Stomach (tissue), 9 donors: ENCODE data around the gene TTN. TPM values are rescaled to one million over a fixed set of nuclear protein-coding genes. Genes with fewer than 3 reads are reported as not detected.

ENCODE experiments used
- DNase-seq, 2 donors: peaks; one replicate each; pipeline versions ENCODE4 v3.0.0 to v3.0.0-alpha.2; 2013 to 2019
- H3K27ac ChIP-seq, 5 donors: fragments of 200-600 bp in 4 of 5; sonication (generic) in 4 of 5; one replicate each; pipeline ENCODE4 v1.5.1; 2013 to 2019; ENCODE audit warnings: mild to moderate bottlenecking in 1 of 5, moderate library complexity in 1 of 5
- H3K27me3 ChIP-seq, 3 donors: fragments of 200-600 bp; sonication (generic); one replicate each; pipeline ENCODE4 v1.5.1; 2017 to 2019; ENCODE audit warnings: mixed run types in 1 of 3
- H3K36me3 ChIP-seq, 4 donors: fragments of 200-600 bp; sonication (generic); 1 replicate in 3 of 4; 2 replicates in 1 of 4; pipeline ENCODE4 v1.5.1; 2016 to 2019
- H3K4me1 ChIP-seq, 4 donors: fragments of 200-600 bp; sonication (generic); one replicate each; pipeline ENCODE4 v1.5.1; 2016 to 2019
- H3K4me3 ChIP-seq, 4 donors: fragments of 200-600 bp; sonication (generic) in 3 of 4; one replicate each; pipeline ENCODE4 v1.5.1; 2016 to 2019; ENCODE audit warnings: mild to moderate bottlenecking in 1 of 4
- H3K9me3 ChIP-seq, 4 donors: fragments of 200-600 bp; sonication (generic); one replicate each; pipeline ENCODE4 v1.5.1; 2016 to 2019
- EP300 ChIP-seq: sonication (generic); formaldehyde crosslinking; IDR thresholded peaks from one replicate; pipeline ENCODE4 v1.6.1; 2017; ENCODE audit warnings: antibody characterized with exemption
- POLR2A ChIP-seq, 4 donors: fragments of 450-650 bp; IDR thresholded peaks; one replicate each; pipeline ENCODE4 v1.6.1; 2016; ENCODE audit warnings: antibody characterized with exemption in 4 of 4, control low read depth in 2 of 4, mild to moderate bottlenecking in 1 of 4, moderate library complexity in 1 of 4
- POLR2AphosphoS5 ChIP-seq, 3 donors: sonication (generic); formaldehyde crosslinking; IDR thresholded peaks; one replicate each; pipeline ENCODE4 v1.6.1; 2016; ENCODE audit warnings: antibody characterized with exemption in 3 of 3
- WGBS, 5 donors: extraction: QIAGEN DNeasy Blood & Tissue Kit in 3 of 5; methylation state at CpG; one replicate each; pipeline versions ENCODE4 v1.1.5 to v1.1.7; 2013 to 2018; 5-methylcytosine and 5-hydroxymethylcytosine counted together
- intact Hi-C: fragments of 100-400 bp; cut with DNase I; formaldehyde crosslinking; loops from one replicate; pipeline ENCODE4 v1.15.1; 2023; ENCODE audit warnings: low total_unique reads
- polyA plus RNA-seq, 3 donors: library from polyadenylated mRNA; stranded (reverse); fragments of 200-250 nt; gene quantifications; one replicate each; pipeline ENCODE4 v1.2.3, GENCODE V29; 2013
- total RNA-seq, 5 donors: library from RNA; depleted of rRNA; stranded (reverse); fragments of >200 nt; gene quantifications; one replicate each; pipeline versions ENCODE4 v1.1.0 to v1.2.3, GENCODE V29; 2014 to 2016
- TF ChIP-seq, protein P1 (sequence below), 7 experiments: fragments of 450-650 bp in 4 of 7; fragments of 200-600 bp in 3 of 7; sonication (generic) in 3 of 7; IDR thresholded peaks; one replicate each; pipeline ENCODE4 v1.5.1; 2016 to 2019; ENCODE audit warnings: antibody characterized with exemption in 7 of 7, control low read depth in 2 of 7, mild to moderate bottlenecking in 1 of 7
- donor health status: healthy with polysubstance abuse.
- donor health status: Bipolar disorder and iron deficiency.
- donor health status: healthy.

Gene TTN
- total and polyA plus RNA-seq, 8 donors = 0.03 to 12.8 (median 2.2) TPM

DNA sequence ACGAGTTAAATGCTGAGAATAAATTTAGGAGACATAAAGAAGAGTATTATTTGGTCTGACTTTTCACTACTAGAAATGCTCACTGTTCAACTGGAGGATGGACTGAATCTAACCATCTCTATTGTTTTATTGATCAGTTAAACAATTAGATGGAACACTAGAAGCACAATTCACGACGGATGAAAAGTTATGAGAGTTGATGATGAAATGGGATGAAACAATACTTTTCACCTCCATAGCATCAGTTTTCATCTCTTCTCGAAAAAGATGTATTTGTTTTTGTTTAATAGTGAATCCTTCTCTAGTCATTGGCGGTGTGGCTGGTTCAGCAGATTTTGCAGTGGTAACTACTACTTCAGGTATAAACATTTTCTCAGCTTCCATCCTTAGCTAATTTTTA, 19.3 kb downstream of the TTN start:
- TF ChIP-seq EP300 (no peak), POLR2AphosphoS5 (IDR thresholded peaks at IDR 0.05) (no peak), POLR2A (IDR thresholded peaks at IDR 0.05) (no peak)
- TF ChIP-seq, protein P1, sequence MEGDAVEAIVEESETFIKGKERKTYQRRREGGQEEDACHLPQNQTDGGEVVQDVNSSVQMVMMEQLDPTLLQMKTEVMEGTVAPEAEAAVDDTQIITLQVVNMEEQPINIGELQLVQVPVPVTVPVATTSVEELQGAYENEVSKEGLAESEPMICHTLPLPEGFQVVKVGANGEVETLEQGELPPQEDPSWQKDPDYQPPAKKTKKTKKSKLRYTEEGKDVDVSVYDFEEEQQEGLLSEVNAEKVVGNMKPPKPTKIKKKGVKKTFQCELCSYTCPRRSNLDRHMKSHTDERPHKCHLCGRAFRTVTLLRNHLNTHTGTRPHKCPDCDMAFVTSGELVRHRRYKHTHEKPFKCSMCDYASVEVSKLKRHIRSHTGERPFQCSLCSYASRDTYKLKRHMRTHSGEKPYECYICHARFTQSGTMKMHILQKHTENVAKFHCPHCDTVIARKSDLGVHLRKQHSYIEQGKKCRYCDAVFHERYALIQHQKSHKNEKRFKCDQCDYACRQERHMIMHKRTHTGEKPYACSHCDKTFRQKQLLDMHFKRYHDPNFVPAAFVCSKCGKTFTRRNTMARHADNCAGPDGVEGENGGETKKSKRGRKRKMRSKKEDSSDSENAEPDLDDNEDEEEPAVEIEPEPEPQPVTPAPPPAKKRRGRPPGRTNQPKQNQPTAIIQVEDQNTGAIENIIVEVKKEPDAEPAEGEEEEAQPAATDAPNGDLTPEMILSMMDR (IDR thresholded peaks at IDR 0.05) = no peak
- intact Hi-C loops = no loop called here
- no peak overlapping the region for H3K4me3 ChIP-seq
- no peak for DNase-seq
- no peaks in the 10 kb centered on the region for H3K27me3 ChIP-seq
- 86 to 91% (median 89%) methylated on average over 5 of the region's 5 CpGs for WGBS, 5 donors
- H3K4me1 ChIP-seq = no peaks in the 10 kb centered on the region
- no peak overlapping the region for H3K27ac ChIP-seq
- H3K9me3 ChIP-seq = no peaks in the 10 kb centered on the region
- no peaks in the 10 kb centered on the region for H3K36me3 ChIP-seq

DNA sequence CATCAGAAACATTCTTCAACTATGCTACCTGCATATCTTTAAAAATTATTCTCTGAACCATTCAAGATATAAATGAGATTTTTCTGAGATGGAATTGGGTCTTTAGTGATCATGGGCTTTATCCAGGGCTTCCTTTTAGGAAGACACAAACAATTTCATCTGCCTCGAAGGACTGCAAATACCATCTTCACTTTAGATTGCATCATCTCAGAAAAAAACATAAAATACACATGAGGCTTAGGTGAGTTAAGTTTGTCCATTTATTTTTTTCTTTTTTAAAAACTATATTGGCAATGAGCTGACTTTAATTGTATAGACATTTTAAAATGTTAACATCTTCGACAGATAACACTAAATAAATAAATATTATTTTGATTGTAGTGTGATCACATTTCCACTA, 20.1 kb downstream of the TTN start:
- Histone ChIP-seq H3K36me3 (no peaks in the 10 kb centered on the region), H3K27me3 (no peaks in the 10 kb centered on the region), H3K9me3 (no peaks in the 10 kb centered on the region), H3K4me1 (no peaks in the 10 kb centered on the region), H3K4me3 (no peak overlapping the region), H3K27ac (no peak overlapping the region)
- TF ChIP-seq EP300 (no peak), POLR2A (IDR thresholded peaks at IDR 0.05) (no peak), POLR2AphosphoS5 (IDR thresholded peaks at IDR 0.05) (no peak)
- TF ChIP-seq, protein P1 (IDR thresholded peaks at IDR 0.05) = no peak
- DNase-seq = no peak
- intact Hi-C loops = no loop called here
- WGBS, 5 donors = 31 to 81% (median 61%) methylated on average over 2 of the region's 2 CpGs

DNA sequence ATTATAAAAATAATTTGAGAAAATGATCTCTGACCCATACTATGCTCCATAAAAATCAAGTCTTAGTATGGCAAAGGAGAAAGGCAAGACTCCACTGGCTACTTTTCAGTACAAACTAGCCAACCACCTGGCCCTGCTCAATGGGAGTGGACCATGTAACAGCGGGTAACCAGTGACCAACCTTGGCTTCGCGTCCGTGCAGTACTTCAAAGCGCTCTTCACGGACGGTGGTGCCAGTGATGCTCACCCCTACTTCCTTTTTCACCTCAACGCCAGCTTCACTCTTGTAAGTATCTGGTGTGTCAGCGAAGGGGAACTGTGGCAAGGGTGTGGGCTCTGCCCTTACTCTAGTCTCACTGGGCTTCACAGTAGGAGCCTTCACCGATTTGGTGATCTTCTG, 23.3 kb downstream of the TTN start:
- no peak for DNase-seq
- Histone ChIP-seq H3K9me3 (no peaks in the 10 kb centered on the region), H3K36me3 (no peaks in the 10 kb centered on the region), H3K4me1 (no peaks in the 10 kb centered on the region), H3K27me3 (no peaks in the 10 kb centered on the region), H3K27ac (no peak overlapping the region), H3K4me3 (no peak overlapping the region)
- 96 to 98% (median 97%) methylated on average over 10 of the region's 10 CpGs for WGBS, 5 donors
- intact Hi-C loops = no loop called here
- TF ChIP-seq, protein P1 (IDR thresholded peaks at IDR 0.05) = no peak
- TF ChIP-seq POLR2A (IDR thresholded peaks at IDR 0.05) = no peak
- no peak for TF ChIP-seq EP300
- no peak for TF ChIP-seq POLR2AphosphoS5 (IDR thresholded peaks at IDR 0.05)

DNA sequence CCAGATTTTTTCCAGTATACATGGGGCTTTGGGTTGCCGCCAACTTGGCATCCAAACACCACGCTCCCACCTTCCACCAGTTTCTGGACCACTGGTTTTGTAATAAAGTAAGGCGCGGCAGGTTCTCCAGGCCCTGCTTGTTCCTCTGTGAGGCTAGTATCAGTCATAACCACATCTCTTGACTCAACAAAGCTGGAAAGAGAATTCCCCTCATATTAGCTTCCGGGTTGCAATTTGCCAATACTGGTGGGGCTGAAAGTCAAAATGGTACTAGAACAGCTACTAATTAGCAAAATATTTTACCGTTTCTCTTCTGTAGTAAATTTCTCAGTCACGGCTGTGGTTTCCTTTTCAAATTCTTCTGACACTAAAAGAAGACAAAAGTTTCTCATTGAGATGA, 25.0 kb downstream of the TTN start:
- Histone ChIP-seq H3K27ac (no peak overlapping the region), H3K36me3 (no peaks in the 10 kb centered on the region), H3K4me3 (no peak overlapping the region), H3K4me1 (no peaks in the 10 kb centered on the region), H3K9me3 (no peaks in the 10 kb centered on the region), H3K27me3 (no peaks in the 10 kb centered on the region)
- WGBS, 5 donors = 93 to 95% (median 94%) methylated on average over 7 of the region's 7 CpGs
- no peak for DNase-seq
- TF ChIP-seq POLR2AphosphoS5 (IDR thresholded peaks at IDR 0.05) = no peak
- TF ChIP-seq, protein P1 (IDR thresholded peaks at IDR 0.05) = no peak
- TF ChIP-seq EP300 = no peak
- no peak for TF ChIP-seq POLR2A (IDR thresholded peaks at IDR 0.05)
- intact Hi-C loops = no loop called here
